NCI-H1417 (cell line): ENCODE data around the gene PTPRR.

Experiments
- DNase-seq, 3 experiments: peaks; one replicate each; lab custom pipeline; 2025; lab: John Stamatoyannopoulos, UW

PTPRR gene

DNA sequence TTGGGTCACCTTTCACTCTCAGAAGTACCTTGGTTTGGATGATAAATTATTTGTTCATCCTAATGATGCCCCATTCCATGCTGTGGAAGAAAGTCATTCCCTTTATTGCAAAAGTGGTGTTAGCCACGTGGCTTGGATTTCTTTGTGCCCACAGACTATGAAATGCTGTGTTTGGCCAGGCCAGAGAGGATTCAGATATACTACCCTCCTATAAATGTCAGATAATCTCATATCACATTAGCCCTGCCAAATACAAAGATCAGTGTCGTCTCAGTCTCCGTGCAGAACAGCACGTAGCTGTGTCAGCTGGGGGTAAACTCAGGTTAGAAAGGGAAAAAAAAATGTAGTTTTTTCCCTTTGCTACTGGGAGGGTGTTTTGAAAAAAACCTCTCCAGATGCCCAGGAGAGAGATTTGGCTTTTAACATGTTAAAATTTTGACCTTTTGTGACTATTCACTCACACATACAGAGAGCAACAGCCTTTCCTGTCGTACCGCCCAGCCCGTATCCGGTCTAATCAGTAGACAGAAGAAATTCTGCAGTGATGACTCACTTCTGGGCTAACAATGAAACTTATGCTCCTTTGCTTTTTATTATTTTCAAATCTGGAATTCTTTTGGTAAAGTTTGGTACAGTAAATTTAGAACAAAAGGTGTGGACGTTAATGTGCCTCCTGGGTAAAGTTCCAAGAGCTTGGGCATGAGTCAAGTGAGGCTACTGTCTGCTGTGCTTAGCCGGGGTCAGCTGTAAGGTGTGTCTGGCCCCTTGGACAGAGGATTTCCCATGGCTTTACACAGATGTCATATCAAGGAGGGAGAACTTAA, 274.8 kb downstream of the PTPRR start:
- DNase-seq, result no peak

DNA sequence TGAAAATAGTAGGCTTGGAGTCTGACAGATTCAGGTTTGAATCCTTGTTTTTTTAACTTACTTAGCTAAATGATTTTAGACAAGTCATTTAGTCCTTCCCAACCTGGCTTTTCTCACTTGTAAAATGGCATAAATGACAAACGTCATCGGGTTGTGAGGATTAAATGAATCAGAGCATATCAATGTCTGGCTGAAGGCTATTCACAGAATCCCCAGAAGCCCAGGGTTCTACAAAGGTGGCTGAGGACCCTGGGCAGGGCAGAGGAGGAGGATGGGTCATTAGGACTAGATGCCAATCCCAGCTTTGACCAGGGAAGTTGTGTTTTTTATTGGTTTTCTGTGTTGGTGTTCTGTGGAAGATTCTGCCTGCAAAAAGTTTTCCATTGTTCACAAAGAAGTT, 275.7 kb downstream of the PTPRR start:
- DNase-seq, result no peak

DNA sequence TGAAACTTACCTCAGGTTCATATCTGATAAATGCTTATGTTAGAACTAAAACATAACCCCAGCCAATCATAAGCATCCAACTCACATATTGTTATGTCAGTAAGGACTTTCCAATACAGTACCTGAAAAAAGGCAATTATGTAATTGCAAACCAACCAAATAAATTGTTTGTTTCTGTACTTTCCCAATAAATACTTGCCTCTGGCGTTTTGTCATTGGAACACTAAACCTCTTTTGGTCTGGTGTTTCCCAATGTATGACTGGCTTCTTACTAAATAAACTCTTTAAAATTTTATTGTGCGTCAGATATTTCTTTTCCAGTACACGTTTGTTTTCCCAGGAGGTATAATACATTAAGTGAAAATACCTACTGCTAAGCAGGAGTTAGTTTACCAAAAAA, 276.6 kb downstream of the PTPRR start:
- no peak for DNase-seq

DNA sequence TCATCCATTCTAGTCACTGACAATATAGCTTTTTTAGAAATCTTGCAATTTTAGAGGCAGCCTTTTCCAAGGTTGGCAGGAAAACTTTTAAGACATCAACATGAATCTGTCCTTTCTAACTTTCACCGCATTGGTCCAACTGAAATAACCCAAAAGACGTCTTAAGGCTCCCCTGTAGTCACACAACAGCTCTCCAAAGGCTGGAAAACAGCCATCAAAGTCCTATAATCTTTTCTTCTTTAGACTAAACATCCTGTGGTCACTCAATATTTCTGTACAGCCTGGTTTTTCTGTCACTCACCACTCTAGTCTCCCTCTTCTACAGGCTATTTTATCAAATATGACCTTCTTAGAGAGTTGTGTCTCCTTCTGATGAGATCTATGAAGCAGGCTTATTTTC, 278.8 kb downstream of the PTPRR start:
- DNase-seq, result no peak

DNA sequence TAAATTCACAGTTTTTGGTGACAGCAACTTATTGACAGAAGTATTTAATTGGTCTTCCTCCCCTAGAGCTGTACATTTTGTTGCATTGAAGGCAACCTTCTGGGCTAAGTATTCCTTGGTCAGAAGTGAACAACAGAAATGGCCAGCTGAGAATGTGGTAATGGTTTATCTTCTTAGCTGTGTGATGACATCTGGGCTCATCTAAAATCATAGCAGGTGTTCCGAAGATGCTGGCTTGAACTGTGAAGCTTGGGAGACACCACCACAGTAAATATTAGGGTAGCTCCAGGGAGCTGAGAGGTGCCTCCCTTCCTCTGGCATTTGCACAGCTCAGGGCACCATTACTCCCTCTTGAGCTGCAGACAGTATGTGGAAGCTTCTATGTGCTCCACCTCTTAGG, 279.6 kb downstream of the PTPRR start:
- no peak for DNase-seq

DNA sequence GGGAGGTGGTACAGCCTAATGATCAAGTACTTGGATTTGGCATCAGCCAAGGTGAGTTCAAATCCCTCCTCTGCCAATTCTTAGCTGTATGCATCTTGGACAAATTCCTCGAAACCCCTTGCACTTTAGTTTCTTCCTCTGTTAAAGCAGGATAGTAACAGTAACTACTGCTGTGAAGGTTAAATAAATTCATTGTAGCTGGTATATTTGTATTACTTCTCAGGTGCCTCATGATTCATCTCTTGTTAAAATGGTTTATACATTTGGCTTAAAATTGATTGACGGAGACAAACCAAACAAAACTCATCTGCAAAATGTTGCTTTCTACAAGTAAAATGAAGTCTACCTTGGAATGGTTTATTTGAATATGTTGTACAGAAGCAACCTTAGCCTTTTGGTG, 281.0 kb downstream of the PTPRR start:
- no peak for DNase-seq

DNA sequence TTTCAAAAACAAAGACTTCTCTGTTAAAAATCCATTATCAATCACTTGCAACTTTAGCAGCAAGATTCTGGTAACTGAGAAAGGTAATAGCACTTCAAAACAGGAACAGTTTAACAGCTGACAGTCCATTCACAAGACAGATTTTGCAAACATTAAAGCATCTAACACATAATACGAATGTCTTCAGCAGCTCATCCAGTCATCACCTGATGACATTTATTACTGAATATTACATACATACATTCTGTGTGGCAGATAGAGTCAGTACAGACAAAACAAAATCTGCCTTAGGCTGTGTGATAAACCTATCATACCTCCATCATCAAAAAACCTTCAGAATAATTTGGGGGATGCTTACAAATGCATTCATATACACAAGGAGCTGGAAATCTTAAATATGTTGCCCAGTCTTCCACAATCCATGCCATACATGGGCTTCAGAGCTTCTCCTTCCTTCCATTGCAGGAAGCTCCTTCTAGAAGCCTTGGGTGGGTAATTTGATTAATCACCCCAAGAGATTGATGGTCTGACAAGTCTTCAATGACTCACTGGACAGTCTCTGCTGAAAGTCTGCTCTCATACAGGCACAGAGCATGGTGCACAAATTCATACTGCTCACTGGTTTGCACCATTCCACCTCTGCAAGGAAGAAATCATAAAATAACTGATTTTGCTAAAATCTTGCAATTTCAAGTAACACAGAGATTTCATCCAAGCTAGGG, 281.7 kb downstream of the PTPRR start:
- DNase-seq, result no peak

DNA sequence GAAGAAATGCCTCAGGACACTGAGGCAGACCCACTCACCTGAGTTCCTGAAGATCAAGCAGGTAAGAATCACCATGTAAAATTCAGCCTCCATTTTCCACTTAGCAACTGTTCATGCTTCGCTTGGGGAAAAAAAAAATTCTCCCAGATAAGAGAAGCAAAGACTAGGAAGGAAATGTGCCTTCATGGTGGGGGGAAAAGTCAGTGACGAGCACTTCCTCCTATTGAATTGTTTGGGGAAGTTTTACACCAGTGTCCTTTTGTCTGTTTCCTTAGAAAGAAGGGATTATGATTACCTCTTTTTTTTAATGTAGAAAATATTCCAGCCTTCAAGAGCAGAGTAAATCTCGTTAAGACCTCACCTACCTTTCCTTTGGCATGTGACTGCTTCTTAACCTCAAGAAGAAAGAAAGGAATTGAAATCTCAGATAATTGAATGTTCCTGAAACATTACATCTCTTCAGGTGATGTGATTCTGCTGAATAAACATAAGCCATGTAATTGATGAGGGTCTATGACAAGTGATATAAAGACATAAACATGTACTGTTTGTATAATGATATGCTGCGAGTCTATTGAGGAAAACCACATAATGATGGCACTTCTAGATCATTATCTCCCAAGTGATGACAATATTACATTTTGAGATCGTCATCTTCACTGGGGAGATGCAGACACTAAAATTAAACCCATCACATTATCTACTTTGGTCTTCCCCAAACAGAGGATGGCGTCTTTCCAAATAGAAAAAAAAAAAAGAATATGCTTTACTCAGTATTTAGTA, 283.0 kb downstream of the PTPRR start, which contains the start of gene PTPRB:
Gene PTPRB, minus strand, starts transcription at position 127 of the 783 bp plus-strand sequence. Its CDS starts 34 bp downstream, at position 93.
- DNase-seq, result peak in 2 of 3 experiments; percentile 70 to 91

DNA sequence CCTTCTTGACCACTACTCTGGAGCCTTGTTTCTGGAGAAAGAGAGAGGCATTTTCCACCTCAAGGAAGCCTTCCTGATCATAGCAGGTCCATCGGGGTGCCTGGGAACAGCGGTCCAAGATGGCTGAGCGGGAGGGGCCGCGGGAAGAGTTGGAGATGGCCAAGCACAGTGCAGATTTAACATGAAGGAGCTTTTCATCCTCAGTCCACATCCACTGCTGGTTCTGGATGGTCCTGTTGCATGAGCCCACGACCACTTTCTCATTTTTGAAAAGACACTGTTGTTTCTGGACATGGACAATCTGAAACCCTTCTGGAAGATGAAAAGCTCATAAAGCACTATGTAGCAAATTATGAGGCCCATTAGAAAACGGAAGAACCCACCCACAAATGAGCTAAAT, 284.8 kb downstream of the PTPRR start:
- no peak for DNase-seq

DNA sequence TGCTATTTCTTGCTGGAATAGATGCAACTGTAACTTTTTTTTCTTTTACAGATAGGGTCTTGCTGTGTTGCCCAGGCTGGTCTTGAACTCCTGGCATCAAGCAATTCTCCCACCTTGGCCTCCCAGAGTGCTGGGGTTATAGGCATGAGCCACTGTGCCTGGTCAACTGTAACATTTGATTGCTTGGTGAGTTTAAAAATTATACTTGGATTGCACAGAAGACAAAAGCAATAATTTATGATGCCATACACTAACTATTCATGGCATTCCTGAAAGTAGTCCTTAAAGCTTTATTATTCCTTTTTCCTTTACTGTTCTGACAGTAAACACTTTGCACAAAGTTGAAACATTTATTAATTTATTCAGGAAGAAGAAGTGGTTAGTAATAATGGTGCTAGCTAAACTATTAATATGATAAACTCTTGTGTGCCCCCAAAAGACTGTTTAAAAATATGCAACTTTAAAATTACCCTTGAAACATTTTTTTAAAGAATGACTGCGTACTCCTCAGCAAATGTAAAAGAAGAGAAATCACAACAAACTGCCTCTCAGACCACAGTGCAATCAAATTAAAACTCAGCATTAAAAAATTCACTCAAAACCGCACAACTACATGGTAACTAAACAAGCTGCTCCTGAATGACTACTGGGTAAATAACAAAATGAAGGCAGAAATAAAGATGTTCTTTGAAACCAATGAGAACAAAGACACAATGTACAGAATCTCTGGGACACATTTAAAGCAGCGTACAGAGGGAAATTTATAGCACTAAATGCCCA, 291.6 kb downstream of the PTPRR start:
- no peak for DNase-seq

DNA sequence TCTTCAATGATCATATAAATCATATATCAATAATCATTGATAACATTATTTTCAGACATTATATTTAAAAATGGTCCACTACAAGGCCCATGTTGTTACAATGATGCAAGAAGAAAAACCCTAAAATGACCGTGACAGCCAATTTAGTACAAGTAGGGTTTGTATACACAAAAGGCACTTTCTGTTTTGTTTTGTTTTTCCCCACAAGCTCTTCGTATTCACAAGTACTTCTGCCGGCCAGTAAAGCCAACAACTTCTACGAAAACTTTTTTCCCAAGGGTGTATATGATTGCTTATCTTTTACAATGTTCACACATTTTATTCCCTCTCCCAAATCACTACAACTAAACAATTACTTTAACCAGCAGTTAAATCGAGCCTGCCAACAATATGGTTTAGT, 292.9 kb downstream of the PTPRR start:
- no peak for DNase-seq

DNA sequence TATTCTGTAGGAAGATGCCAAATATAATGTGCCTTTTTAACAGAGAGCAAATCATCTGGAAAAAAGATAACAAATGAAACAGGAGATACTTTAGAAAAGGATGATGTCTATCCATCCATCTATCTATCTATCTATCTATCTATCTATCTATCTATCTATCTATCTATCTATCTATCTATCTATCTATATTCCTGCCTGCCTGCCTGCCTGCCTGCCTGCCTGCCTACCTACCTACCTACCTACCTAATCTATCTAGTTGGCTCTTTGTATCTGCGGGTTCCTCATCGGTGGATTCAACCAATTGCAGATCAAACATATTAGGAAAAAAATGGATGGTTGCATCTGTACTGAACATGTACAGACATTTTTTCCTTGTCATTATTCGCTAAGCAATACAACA, 294.4 kb downstream of the PTPRR start:
- no peak for DNase-seq

DNA sequence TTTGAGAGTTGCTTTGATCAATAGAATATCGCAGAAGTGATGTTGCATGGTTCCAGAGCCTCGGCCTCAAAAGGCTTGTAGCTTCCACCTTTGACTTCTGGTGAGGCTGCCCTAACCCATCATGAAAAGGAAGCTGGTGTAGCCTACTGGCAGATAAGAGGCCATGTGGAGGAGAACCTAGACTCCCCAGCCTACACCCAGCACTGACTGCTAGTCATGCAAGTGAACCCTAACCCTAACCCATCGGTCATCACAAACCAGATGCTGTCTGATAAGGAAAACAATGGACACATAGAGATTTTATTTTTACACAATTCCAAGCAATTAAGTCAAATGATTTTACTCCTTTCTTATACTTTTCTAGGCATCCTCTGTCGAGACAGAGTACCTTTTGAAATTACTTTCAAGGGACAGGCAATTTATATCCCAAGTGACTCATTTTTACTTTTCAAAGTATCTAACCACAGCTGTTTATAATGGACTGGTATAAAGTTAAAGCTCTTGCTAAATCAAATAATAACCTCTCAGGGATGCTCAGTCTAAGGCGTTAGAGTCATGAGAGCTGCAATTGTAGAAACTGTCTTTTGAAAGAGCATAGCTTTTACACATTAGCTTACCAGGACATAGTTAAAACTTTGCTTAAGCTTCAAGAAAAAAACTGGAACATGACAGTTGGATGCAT, 300.9 kb downstream of the PTPRR start:
- DNase-seq, result no peak

DNA sequence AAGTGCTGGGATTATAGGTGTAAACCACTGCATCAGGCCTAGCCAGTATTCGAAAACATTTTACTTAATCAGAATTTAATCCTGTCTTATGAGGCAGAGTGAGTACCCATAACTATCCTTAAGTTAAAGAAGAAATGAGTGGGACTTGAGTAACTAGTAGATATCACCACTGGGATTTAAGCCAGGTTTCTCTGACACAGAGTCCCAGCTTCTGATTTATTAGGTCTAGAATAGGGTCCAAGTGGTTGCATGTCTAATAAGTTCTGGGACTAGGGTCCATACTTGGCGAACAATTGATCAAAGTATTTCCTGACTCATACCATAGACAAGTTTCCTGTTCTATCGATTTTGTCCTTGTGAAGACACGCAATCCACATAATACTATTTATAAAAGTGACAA, 302.2 kb downstream of the PTPRR start:
- no peak for DNase-seq

DNA sequence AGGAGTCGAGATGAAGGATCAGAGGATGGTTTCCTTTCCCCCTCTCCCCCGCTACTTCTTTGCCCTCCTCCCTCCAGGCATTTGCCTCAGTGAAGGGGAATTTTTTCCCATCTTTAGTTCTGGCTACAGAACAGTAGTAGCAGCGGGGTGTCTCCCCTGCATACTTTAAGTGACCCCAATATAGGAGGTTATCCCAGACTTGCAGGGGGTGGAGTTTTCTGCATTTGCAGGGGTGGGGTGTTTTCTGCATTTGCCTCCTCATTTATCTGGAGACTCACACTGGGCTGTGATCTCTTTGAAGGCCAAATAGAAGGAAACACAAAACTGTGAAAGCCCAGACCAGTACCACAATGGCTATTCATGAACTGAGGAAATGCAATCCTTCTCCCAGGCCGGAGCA, 303.1 kb downstream of the PTPRR start:
- DNase-seq, result no peak

DNA sequence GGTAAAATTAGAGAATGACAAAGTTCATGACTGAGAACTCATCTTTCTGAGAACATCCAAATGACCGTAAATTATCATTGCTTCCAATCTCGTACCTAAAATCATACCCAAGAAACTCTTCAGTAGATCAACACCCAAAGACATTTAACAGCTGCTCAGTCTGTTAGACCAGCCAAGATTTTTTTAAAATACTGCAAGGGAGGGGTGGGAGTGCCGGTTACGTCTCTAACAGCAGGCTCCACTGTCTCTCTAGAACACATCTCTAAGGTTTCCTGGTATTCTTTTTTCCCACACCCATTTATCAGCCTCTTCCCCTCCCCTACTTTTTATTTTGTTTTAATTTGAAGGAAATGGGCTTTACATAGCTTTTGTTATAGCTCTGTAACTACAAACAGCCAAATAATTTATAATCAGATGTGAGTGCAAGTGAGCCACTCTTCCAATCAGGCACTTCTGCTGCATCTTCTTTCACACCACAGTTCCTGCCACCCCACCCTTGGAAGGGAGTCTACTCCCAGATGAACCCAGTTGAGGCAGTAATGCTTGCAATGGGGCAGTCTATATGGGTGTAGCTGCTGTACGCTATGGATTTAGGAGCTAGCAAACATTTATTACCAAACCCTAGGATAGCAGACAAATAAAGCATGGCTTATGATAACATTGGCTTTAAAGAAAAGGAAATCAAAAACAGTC, 305.2 kb downstream of the PTPRR start:
- no peak for DNase-seq

DNA sequence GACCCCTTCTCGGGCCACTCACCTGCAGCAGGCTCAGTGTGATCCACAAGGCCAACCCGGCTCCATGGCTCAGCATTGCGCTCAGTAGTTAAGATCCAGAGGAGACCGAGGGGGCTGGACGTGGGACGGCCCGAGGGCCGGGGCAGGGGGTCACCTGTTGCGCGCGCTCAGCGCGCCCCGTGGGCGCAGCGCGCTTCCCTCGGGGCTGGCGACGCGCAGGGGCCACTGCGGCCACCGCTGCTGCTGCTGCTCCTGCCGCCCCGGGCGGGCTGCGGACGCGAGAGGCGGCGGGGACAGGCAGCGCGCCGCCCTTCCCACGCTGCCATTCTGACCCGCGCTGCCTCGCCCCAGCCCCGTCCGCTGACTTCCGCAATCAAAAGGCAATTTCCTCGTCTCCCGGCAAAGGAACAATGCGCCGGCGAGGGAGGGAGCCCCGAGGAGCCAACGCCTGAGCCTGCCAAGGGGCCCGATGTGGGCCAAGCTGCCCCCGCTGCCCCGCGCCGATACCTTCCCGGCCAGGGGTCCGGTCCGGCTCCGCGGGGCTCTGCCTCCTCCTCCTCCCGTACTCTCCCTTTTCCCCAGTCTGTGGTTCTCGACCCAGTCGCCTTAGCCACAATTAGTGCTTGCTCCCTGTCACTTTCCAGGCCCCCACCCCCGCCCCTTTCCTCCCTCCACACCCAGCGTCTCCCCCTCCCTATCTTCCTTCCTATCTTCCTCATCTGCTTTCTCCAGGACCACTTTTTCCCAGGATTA, 310.6 kb downstream of the PTPRR start:
- peak in 2 of 3 experiments; percentile 66 to 67 for DNase-seq

DNA sequence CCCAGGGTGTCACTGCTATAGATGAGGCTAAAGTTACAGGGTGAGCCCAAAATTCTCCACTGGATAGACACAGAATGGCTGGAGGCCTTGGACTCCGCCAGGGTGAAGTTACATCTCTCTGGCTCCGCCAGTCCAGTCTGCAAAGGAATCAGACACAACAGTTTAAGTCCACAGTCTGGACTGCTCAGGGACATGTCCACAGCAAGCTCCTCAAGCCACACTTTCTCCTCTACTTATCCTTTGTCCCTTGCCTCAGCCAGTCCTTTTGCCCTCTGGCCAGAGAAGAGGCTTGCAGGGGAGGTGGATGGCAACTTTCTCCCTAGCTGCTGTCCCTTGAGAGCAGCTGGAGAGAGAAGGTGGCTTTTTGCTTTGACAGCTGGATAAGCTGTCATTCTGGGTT, 311.3 kb downstream of the PTPRR start:
- peak in 1 of 3 experiments; percentile 47 for DNase-seq

DNA sequence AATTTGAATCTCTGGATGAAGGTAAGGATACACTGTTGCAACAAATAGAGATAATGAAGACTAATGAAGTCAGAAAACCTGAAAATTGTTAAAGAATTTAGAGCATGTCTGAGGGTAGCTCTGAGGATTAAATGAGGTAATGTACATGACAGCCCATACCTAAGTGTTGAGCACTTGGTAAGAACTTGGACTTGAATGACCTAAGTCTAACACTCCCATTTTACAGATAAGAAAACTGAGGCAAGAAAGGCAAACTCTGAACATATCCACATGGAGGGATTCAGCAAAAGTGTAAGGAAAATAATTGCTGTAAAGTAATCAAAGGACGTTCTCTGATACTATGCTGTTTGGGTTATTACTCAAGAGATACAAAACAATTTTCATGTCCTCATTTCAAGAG, 312.4 kb downstream of the PTPRR start:
- no peak for DNase-seq

DNA sequence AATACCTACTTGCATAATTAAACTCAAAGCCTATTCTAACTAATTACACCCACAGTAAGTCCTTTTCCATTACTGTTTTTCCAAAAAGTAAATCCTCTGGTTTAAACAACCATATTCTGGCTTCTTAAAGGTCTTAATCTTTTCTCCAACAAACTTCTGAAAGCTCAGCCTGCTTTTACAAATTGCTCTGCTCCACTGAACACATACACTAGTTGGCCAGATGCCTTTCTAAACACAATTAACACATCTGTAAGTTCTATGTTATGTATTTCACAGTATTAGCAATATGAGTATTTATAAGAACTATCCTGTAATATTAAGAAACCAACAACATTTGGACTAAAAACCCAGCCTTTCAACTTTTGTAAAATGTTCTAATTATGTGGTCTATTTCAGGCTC, 313.4 kb downstream of the PTPRR start:
- DNase-seq, result no peak
